NOMO-1 (cell line): ENCODE measurements around the gene TSPEAR.

ENCODE experiments used
- DNase-seq, 2 experiments: peaks; one replicate each; lab custom pipeline; 2025; ENCODE audit not compliant: unreplicated experiment in 2 of 2; lab: John Stamatoyannopoulos, UW

The TSPEAR gene

GRCh38 chr21:44522753-44523204 lies 188.6 kb downstream of the TSPEAR start:
- DNase-seq: no peak

- no peak for DNase-seq
Measured at GRCh38 chr21:44521928-44522752, 189.2 kb downstream of the TSPEAR start.

GRCh38 chr21:44521301-44521927 lies 190.0 kb downstream of the TSPEAR start:
- DNase-seq: no peak

- no peak for DNase-seq
Measured at GRCh38 chr21:44520326-44521300, 190.8 kb downstream of the TSPEAR start.

GRCh38 chr21:44519346-44520325 lies 191.7 kb downstream of the TSPEAR start:
- DNase-seq: no peak

- no peak for DNase-seq
Measured at GRCh38 chr21:44518686-44519085, 192.7 kb downstream of the TSPEAR start.

- DNase-seq: no peak
Measured at GRCh38 chr21:44517175-44517899, 194.0 kb downstream of the TSPEAR start.

- no peak for DNase-seq
Measured at GRCh38 chr21:44516828-44517174, 194.6 kb downstream of the TSPEAR start.

GRCh38 chr21:44516342-44516741 lies 195.0 kb downstream of the TSPEAR start:
- DNase-seq: no peak

- DNase-seq: no peak
Measured at GRCh38 chr21:44515359-44516165, 195.8 kb downstream of the TSPEAR start.

- DNase-seq: no peak
Measured at GRCh38 chr21:44514746-44515358, 196.5 kb downstream of the TSPEAR start.

- no peak for DNase-seq
Measured at GRCh38 chr21:44514218-44514520, 197.2 kb downstream of the TSPEAR start.

- no peak for DNase-seq
Measured at GRCh38 chr21:44513389-44514217, 197.8 kb downstream of the TSPEAR start.

- DNase-seq: no peak
Measured at GRCh38 chr21:44512496-44513388, 198.6 kb downstream of the TSPEAR start.

- no peak for DNase-seq
Measured at GRCh38 chr21:44511938-44512275, 199.5 kb downstream of the TSPEAR start.

- DNase-seq: no peak
Measured at GRCh38 chr21:44511219-44511937, 200.0 kb downstream of the TSPEAR start.
